Colonic mucosa (tissue), 4 donors: ENCODE results near the gene ZNF331. TPM values are rescaled to one million over a fixed set of nuclear protein-coding genes. Genes with fewer than 3 reads are reported as not detected.

Experiments used
- DNase-seq: peaks from one replicate; pipeline ENCODE4 v3.0.0-alpha.2; 2020
- H3K27ac ChIP-seq: fragments of 200-600 bp; one replicate; pipeline ENCODE4 v1.8.0; 2021
- H3K27me3 ChIP-seq: fragments of 200-600 bp; one replicate; pipeline ENCODE4 v1.8.0; 2021
- H3K36me3 ChIP-seq: fragments of 200-600 bp; one replicate; pipeline ENCODE4 v1.8.0; 2021
- H3K4me1 ChIP-seq: fragments of 200-600 bp; one replicate; pipeline ENCODE4 v1.8.0; 2021; ENCODE audit warnings: mild to moderate bottlenecking
- H3K4me3 ChIP-seq: fragments of 200-600 bp; one replicate; pipeline ENCODE4 v1.8.0; 2021
- H3K9ac ChIP-seq, 2 donors: one replicate each; pipeline ENCODE4 v1.7.0; 2013; ENCODE audit warnings: control low read depth in 2 of 2, low read depth in 2 of 2, low read length in 2 of 2
- H3K9me3 ChIP-seq: fragments of 200-600 bp; one replicate; pipeline ENCODE4 v1.8.0; 2021
- CTCF ChIP-seq: fragments of 200-600 bp; IDR thresholded peaks from one replicate; pipeline ENCODE4 v1.8.0; 2022; ENCODE audit warnings: antibody characterized with exemption, mild to moderate bottlenecking
- intact Hi-C: fragments of 100-400 bp; cut with DNase I; formaldehyde crosslinking; loops from one replicate; pipeline ENCODE4 v1.14.1; 2022
- total RNA-seq, 2 donors: library from RNA; stranded (reverse); fragmentation: NEBNext Ultra II Directional in 1 of 2; extraction: Animal tissue kit (Norgen Biotek cat#: 25700) in 1 of 2; gene quantifications; one replicate each; pipeline ENCODE4 v1.2.1, GENCODE V29; 2021
- donor health status: healthy.
- donor health status: DM: no; HTN: no; CAD: no.
- donor health status: DM: no; HTN: no; CAD: no.

ZNF331 gene
- total RNA-seq, 2 donors from 2014 or later, result 4.3 to 7.8 TPM

DNA sequence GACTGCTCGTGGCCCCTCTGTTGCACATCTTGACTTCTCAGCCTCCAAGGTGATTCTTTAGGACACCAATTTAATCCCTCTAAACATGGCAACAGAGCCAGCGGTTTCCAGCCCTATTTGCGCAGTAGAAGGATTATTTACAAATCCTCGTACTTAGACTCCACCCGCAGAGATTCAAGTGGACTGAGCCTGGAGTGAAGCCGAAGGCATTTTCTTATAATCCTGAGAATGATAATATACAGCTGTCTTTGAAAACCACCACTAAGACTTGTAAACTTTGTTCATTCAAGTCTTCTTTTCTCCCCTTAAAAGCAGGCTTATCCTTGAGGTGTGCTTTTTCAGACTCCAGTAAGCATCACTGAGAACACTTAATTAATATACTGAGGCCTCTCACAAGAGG lies 89.0 kb downstream of the ZNF331 start:
- Histone ChIP-seq H3K9ac (no peak overlapping the region), H3K27ac (no peak overlapping the region), H3K9me3 (no peaks in the 10 kb centered on the region), H3K4me1 (no peaks in the 10 kb centered on the region), H3K4me3 (no peak overlapping the region), H3K36me3 (no peaks in the 10 kb centered on the region), H3K27me3 (no peaks in the 10 kb centered on the region)
- no peak for TF ChIP-seq CTCF
- no peak for DNase-seq
- intact Hi-C loops, result no loop called here

Other genes with a start within 250 kb of the ZNF331 start
- 1 to 10 TPM; 7.7 to 7.9 TPM for gene ZNF845, start 204.4 kb upstream of the ZNF331 start, total RNA-seq
- 10 to 100 TPM in 1 of 2 donors, 1 to 10 TPM in 1; 9.4 to 13.9 TPM for gene ZNF525, start 172.4 kb upstream of the ZNF331 start, total RNA-seq
- gene ZNF765, start 143.0 kb upstream of the ZNF331 start, total RNA-seq, result 10 to 100 TPM in 1 of 2 donors, 1 to 10 TPM in 1; 8.2 to 10.7 TPM
- gene ZNF761, start 106.2 kb upstream of the ZNF331 start, total RNA-seq, result 10 to 100 TPM in 1 of 2 donors, 1 to 10 TPM in 1; 5.6 to 10.1 TPM
- gene ZNF813, start 70.4 kb upstream of the ZNF331 start, total RNA-seq, result 1 to 10 TPM; 3.6 to 4.9 TPM
- not detected for gene DPRX, start 93.9 kb downstream of the ZNF331 start, total RNA-seq